Brain microvascular endothelial cell (primary cell): ENCODE data around the gene CCR7.

Source experiments
- DNase-seq: peaks from one replicate; pipeline ENCODE4 v3.0.0-alpha.2; 2020
- H3K27ac ChIP-seq: fragments of 250-450 bp; sonication (Bioruptor Pico); 2 replicates; pipeline ENCODE4 v1.5.1; 2020; ENCODE audit warnings: mild to moderate bottlenecking, moderate library complexity
- H3K27me3 ChIP-seq: fragments of 250-450 bp; sonication (Bioruptor Pico); replicated peaks from 2 replicates; pipeline ENCODE4 v1.5.1; 2020; ENCODE audit warnings: mild to moderate bottlenecking
- H3K36me3 ChIP-seq: fragments of 250-450 bp; sonication (Bioruptor Pico); replicated peaks from 2 replicates; pipeline ENCODE4 v1.5.1; 2020; ENCODE audit warnings: mild to moderate bottlenecking
- H3K4me3 ChIP-seq: 2 replicates; pipeline ENCODE4 v1.5.1; 2011; ENCODE audit warnings: low read depth, mild to moderate bottlenecking, control low read depth, low read length, moderate library complexity
- in situ Hi-C: cut with HindIII; loops from 2 replicates; pipeline ENCODE4 v1.10.0; 2017; ENCODE audit warnings: low sequenced_read_pairs, low pct_ligation_motif_present
- TF ChIP-seq, protein P1 (sequence below): IDR thresholded peaks from 2 replicates; pipeline ENCODE4 v1.5.1; 2011; ENCODE audit warnings: low read depth, mild to moderate bottlenecking, moderate library complexity, low read length, control low read depth, inconsistent platforms; ENCODE audit errors: missing control alignments

The CCR7 gene

DNA sequence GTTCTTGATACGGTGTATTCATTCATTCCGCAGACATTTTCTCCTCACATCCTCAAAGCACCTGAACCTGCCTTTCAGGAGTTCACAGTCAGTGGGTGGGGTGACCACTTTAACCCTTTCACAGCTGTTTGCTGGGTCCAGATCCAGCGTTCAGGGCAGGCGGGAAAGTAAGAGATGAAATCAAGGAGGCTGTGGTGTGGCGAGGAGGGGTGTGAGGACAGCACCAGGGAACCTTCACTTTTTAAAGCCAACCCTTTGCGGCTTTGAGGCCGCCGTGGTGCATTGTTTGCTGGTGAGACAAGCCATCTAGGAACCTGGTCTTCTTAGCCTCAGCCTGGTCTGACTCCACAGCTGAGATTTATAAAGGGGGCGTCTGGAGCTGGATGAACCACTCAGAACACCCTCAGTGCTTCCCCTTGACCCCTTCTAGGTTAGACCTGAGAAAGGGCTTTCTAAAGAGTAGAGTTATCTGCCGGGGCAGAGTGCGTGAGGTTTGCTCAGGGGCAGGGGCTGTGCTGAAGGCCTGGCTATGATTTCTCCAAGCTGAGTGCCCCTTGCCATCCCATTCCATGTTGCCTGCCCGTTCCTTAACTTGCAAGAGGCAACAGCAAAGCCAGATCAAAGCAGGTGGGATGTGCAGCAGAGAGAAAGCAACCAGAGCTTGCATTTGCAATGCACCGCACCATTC is 933 bp downstream of the CCR7 start:
- H3K27ac ChIP-seq: no peak overlapping the region
- no peak overlapping the region for H3K4me3 ChIP-seq
- H3K27me3 ChIP-seq: peaks cover 2% of the 10 kb centered on the region
- no peaks in the 10 kb centered on the region for H3K36me3 ChIP-seq
- in situ Hi-C loops: no loop called here
- TF ChIP-seq, protein P1, sequence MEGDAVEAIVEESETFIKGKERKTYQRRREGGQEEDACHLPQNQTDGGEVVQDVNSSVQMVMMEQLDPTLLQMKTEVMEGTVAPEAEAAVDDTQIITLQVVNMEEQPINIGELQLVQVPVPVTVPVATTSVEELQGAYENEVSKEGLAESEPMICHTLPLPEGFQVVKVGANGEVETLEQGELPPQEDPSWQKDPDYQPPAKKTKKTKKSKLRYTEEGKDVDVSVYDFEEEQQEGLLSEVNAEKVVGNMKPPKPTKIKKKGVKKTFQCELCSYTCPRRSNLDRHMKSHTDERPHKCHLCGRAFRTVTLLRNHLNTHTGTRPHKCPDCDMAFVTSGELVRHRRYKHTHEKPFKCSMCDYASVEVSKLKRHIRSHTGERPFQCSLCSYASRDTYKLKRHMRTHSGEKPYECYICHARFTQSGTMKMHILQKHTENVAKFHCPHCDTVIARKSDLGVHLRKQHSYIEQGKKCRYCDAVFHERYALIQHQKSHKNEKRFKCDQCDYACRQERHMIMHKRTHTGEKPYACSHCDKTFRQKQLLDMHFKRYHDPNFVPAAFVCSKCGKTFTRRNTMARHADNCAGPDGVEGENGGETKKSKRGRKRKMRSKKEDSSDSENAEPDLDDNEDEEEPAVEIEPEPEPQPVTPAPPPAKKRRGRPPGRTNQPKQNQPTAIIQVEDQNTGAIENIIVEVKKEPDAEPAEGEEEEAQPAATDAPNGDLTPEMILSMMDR: no peak
- DNase-seq: no peak

DNA sequence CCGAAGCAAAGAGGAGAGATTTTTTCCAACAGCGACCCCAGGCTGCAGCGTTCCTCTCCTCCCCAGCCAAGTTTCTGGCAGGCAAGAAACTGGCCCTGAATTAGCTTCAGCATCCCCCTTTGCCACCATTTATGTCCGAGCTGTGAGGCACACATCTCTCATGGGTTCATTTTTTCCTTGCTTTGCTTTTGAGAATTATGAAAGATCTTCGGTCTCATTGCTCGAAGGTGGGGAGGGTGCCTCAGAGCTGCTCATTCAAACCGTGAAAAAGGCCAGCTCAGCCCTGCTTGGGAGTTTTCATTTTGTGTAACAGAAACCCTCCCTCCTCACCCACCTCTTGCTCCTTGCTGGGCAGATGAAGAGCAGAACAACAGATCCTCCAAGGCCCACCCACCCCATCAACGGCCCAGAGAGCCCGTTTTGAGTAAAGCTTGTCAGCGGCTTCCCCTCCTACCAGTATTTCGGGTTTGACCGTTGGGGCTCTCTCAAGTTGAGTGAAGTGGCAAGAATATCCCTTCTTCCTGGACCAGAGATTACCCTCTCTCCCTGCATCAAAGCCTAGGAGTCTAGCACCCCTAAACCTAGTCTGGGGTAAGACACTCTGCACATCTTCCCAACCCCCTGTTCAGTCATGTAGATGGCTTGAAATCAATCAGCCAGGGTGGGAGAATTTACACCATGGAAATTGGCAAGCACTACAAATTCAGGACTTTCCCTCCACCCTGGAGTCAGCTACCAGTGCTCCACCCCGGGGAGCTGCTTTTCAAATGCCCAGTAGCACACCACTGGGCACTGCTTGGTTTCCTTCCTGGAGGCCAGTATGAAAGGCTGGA is 1.8 kb downstream of the CCR7 start:
- H3K27me3 ChIP-seq: no peaks in the 10 kb centered on the region
- TF ChIP-seq, protein P1: peak; percentile 12
- DNase-seq: no peak
- H3K36me3 ChIP-seq: no peaks in the 10 kb centered on the region
- H3K4me3 ChIP-seq: no peak overlapping the region
- H3K27ac ChIP-seq: no peak overlapping the region
- in situ Hi-C loops: no loop called here

DNA sequence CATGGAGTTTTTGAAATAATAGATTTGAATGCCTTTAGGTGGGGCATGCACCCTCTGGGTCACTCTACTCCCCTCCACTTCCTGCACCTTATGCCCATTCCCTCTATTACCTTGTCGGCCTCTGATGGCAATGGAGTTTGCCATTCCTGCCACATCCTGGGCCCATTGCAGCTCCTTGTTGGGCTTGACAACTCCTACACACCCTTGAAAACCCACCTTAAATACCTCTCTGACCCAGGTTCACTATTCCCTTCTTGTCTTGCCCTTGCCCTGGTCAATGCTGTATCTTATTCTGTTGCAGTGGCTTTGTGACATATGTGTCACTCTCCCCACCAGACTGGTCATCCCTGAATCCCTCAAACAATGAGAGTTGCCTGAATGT is 2.4 kb downstream of the CCR7 start:
- no peak for DNase-seq
- Histone ChIP-seq H3K27me3 (no peaks in the 10 kb centered on the region), H3K4me3 (no peak overlapping the region), H3K36me3 (no peaks in the 10 kb centered on the region), H3K27ac (no peak overlapping the region)
- in situ Hi-C loops: no loop called here
- TF ChIP-seq, protein P1: no peak

DNA sequence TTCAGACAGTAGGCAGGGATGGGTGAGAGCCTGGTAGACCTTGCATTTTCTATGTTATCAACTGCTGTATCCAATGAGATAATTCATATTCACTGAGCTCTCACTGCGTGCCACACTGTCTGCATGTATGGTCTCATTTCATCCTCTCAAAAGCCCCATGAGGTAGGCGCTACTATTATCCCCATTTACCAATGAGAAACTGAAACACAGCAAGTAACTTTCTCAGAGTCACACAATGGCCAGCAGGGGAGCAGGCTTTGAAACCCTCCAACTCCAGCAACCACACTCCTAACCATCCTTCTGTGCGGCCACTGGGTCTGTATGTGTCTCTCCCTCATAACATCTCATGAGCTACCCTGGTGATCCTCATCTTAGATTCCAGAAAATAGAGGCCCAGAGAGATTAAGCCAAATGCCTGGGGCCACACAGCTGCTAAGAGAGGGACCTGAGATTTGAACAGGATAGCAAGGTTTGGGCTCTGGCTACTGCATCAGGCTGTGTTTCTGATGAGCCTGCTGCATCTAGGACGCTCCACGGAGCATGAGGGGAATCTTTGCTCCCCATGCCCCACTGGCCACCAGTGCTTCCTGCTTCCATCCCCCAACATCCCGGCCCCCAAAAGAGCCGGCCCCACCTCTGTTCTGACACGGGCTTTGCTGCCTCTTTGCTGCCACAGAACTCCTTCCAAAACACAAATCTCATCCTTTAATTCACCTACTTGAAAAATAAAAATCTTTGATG is 3.2 kb downstream of the CCR7 start:
- TF ChIP-seq, protein P1: peak; percentile 55
- no peak for DNase-seq
- no peak overlapping the region for H3K27ac ChIP-seq
- no peak overlapping the region for H3K4me3 ChIP-seq
- H3K27me3 ChIP-seq: no peaks in the 10 kb centered on the region
- no peaks in the 10 kb centered on the region for H3K36me3 ChIP-seq
- in situ Hi-C loops: no loop called here

DNA sequence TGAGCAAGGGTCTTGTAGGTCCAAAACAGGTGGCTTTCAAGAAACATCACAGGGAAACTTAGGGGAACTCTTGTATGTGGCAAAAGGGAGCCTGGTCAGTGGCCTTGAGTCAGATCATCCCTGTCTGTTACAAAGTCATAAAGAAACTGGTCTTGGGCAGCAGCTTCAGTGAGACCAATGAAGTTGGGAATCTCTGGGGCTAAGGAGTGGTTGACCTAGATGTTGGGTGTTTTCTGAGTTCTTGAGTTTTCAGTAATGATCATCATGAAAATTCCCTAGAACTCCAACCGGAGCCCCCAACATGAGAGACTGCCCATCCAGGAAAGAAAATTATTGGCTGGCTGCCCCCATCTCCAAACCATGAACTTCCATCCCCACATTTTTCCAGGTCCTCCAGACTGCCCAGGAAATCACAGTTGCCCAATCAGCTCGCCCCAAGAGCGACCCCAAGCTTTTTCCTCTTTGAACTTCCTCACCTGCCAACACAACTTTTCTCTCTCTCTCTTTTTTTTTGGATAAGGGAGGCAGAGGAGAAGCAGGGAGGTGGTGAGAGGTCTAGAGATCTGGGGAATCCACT is 3.9 kb downstream of the CCR7 start:
- H3K27me3 ChIP-seq: no peaks in the 10 kb centered on the region
- DNase-seq: no peak
- no peak overlapping the region for H3K4me3 ChIP-seq
- H3K27ac ChIP-seq: peak overlapping the region; percentile 90
- in situ Hi-C loops: no loop called here
- TF ChIP-seq, protein P1: no peak
- H3K36me3 ChIP-seq: no peaks in the 10 kb centered on the region
